ENCODE results near the gene CRYAA.

CRYAA gene

DNA sequence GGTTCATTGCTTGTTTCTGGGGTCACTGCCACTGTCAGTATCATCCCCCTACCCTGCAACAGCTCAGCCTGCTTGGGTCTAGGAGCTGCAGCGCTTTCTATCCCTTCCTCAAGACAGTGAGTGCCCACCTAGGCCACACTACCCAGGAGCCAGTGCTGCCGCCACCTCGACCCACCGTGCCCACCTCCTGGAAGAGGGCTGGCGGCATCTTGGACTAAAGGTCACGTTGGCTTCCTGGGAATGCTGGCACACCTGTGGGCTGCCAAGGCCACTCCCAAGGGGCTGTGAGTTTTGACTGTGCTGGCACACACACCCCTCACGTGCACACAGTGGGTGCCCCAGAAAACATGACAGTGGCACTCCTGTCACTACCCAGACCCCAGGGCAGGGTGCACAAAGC lies 22.1 kb downstream of the CRYAA start:
- H4K20me1 ChIP-seq (ENCODE audit: insufficient read depth, low read length), result no peaks in the 10 kb centered on the region
- no peaks in the 10 kb centered on the region for H3K36me3 ChIP-seq (replicated peaks; ENCODE audit: insufficient read depth, low read length)
- H3K9me2 ChIP-seq (replicated peaks; ENCODE audit: insufficient read depth, low read length), result no peaks in the 10 kb centered on the region
- H3K27me3 ChIP-seq (replicated peaks; ENCODE audit: insufficient read depth, low read length), result peaks cover 16% of the 10 kb centered on the region
- no peaks in the 10 kb centered on the region for H3K4me1 ChIP-seq (ENCODE audit: low read length)
- no peaks in the 10 kb centered on the region for H3K9me3 ChIP-seq (replicated peaks; ENCODE audit: insufficient read depth, low read length)
- H3K4me2 ChIP-seq (ENCODE audit: low read depth, low read length), result no peak overlapping the region
- TF ChIP-seq EZH2phosphoT487 (IDR thresholded peaks at IDR 0.05; ENCODE audit: low read length), result no peak
- no peak for TF ChIP-seq EZH2 (optimal IDR thresholded peaks at IDR 0.05; ENCODE audit: low read depth, low read length)
- TF ChIP-seq CTCF (IDR thresholded peaks at IDR 0.05; ENCODE audit: low read length), result no peak
- no peak overlapping the region for H3K27ac ChIP-seq (ENCODE audit: low read length)
- H3K79me2 ChIP-seq (ENCODE audit: low read length), result no peaks in the 10 kb centered on the region
- no peak overlapping the region for H2AFZ ChIP-seq (ENCODE audit: low read length)
- H3F3A ChIP-seq (ENCODE audit: insufficient read depth, low read length), result no peaks in the 10 kb centered on the region
- no peak for DNase-seq
- H3K4me3 ChIP-seq (ENCODE audit: low read length), result no peak overlapping the region
- no peak overlapping the region for H3K9ac ChIP-seq (ENCODE audit: low read length)

GRCh38 chr21:43191521-43191920 lies 22.7 kb downstream of the CRYAA start:
- Histone ChIP-seq H3K4me3 (ENCODE audit: low read length) (no peak overlapping the region), H3K9me2 (replicated peaks; ENCODE audit: insufficient read depth, low read length) (no peaks in the 10 kb centered on the region), H3K9ac (ENCODE audit: low read length) (no peak overlapping the region), H3K9me3 (replicated peaks; ENCODE audit: insufficient read depth, low read length) (no peaks in the 10 kb centered on the region), H3K4me2 (ENCODE audit: low read depth, low read length) (no peak overlapping the region), H3K27me3 (replicated peaks; ENCODE audit: insufficient read depth, low read length) (peaks cover 18% of the 10 kb centered on the region), H4K20me1 (ENCODE audit: insufficient read depth, low read length) (no peaks in the 10 kb centered on the region), H3K4me1 (ENCODE audit: low read length) (no peaks in the 10 kb centered on the region), H3F3A (ENCODE audit: insufficient read depth, low read length) (no peaks in the 10 kb centered on the region), H2AFZ (ENCODE audit: low read length) (no peak overlapping the region), H3K27ac (ENCODE audit: low read length) (no peak overlapping the region), H3K36me3 (replicated peaks; ENCODE audit: insufficient read depth, low read length) (no peaks in the 10 kb centered on the region), H3K79me2 (ENCODE audit: low read length) (no peaks in the 10 kb centered on the region)
- DNase-seq, result no peak
- TF ChIP-seq EZH2 (optimal IDR thresholded peaks at IDR 0.05; ENCODE audit: low read depth, low read length) (no peak), EZH2phosphoT487 (IDR thresholded peaks at IDR 0.05; ENCODE audit: low read length) (no peak), CTCF (IDR thresholded peaks at IDR 0.05; ENCODE audit: low read length) (no peak)

GRCh38 chr21:43191971-43192370 lies 23.2 kb downstream of the CRYAA start:
- H3K4me1 ChIP-seq (ENCODE audit: low read length), result no peaks in the 10 kb centered on the region
- no peaks in the 10 kb centered on the region for H3K79me2 ChIP-seq (ENCODE audit: low read length)
- DNase-seq, result no peak
- no peak overlapping the region for H3K9ac ChIP-seq (ENCODE audit: low read length)
- no peaks in the 10 kb centered on the region for H3K9me2 ChIP-seq (replicated peaks; ENCODE audit: insufficient read depth, low read length)
- no peaks in the 10 kb centered on the region for H3F3A ChIP-seq (ENCODE audit: insufficient read depth, low read length)
- no peaks in the 10 kb centered on the region for H3K36me3 ChIP-seq (replicated peaks; ENCODE audit: insufficient read depth, low read length)
- no peaks in the 10 kb centered on the region for H4K20me1 ChIP-seq (ENCODE audit: insufficient read depth, low read length)
- H3K4me2 ChIP-seq (ENCODE audit: low read depth, low read length), result no peak overlapping the region
- no peak overlapping the region for H3K27ac ChIP-seq (ENCODE audit: low read length)
- H2AFZ ChIP-seq (ENCODE audit: low read length), result no peak overlapping the region
- TF ChIP-seq EZH2phosphoT487 (IDR thresholded peaks at IDR 0.05; ENCODE audit: low read length), result no peak
- TF ChIP-seq CTCF (IDR thresholded peaks at IDR 0.05; ENCODE audit: low read length), result no peak
- no peaks in the 10 kb centered on the region for H3K9me3 ChIP-seq (replicated peaks; ENCODE audit: insufficient read depth, low read length)
- H3K4me3 ChIP-seq (ENCODE audit: low read length), result no peak overlapping the region
- H3K27me3 ChIP-seq (replicated peaks; ENCODE audit: insufficient read depth, low read length), result peaks cover 22% of the 10 kb centered on the region
